ENCODE measurements around the gene RERGL. TPM values are rescaled to one million over a fixed set of nuclear protein-coding genes. Genes with fewer than 3 reads are reported as not detected.

The RERGL gene
- not detected in 2 replicates for total RNA-seq

GRCh38 chr12:18090093-18090492 lies at the start of gene RERGL:
RERGL (minus strand) TSS chr12:18090193; CDS start chr12:18090140, 53 bp downstream.

Other genes starting within 250 kb of the RERGL start
- not detected in 2 replicates for gene PIK3C2G, start 171.3 kb upstream of the RERGL start, total RNA-seq

Measured in smooth muscle cell of bladder (primary cell).